Bronchial epithelial cell (primary cell): Measurements from ENCODE around the gene KDM4B. TPM values are rescaled to one million over a fixed set of nuclear protein-coding genes. Genes with fewer than 3 reads are reported as not detected.

Source experiments
- DNase-seq: peaks from one replicate; pipeline ENCODE4 v3.0.0-alpha.2; 2010; ENCODE audit warnings: low read depth
- FAIRE-seq: peaks from 2 replicates; lab custom pipeline; 2011; peaks lifted over from hg19 to GRCh38; lab: Jason Lieb, UNC
- H3K27me3 ChIP-seq: 2 replicates; pipeline ENCODE4 v1.5.1; 2011; ENCODE audit warnings: low read length; ENCODE audit not compliant: control insufficient read depth, insufficient read depth
- H3K36me3 ChIP-seq: 2 replicates; pipeline ENCODE4 v1.5.1; 2011; ENCODE audit warnings: low read length; ENCODE audit not compliant: control insufficient read depth, insufficient read depth
- H3K4me3 ChIP-seq: 2 replicates; pipeline ENCODE4 v1.5.1; 2011; ENCODE audit warnings: mild to moderate bottlenecking, low read depth, low read length, control low read depth
- CTCF ChIP-seq: IDR thresholded peaks from 2 replicates; pipeline ENCODE4 v1.5.1; 2011; ENCODE audit warnings: mild to moderate bottlenecking, moderate library complexity, low read length, control low read depth, inconsistent platforms; ENCODE audit not compliant: insufficient read depth, severe bottlenecking
- total RNA-seq: library from RNA; depleted of rRNA; stranded (reverse); fragments of >200 nt; gene quantifications from 2 replicates; pipeline ENCODE4 v1.2.1, GENCODE V29; 2014

The KDM4B gene
- total RNA-seq, 1 donor from 2014 or later: 12.6 TPM

GRCh38 chr19:5072115-5072514 is 103.2 kb downstream of the KDM4B start:
- FAIRE-seq (no peak), DNase-seq (no peak)
- no peak for TF ChIP-seq CTCF
- Histone ChIP-seq H3K27me3 (no peaks in the 10 kb centered on the region), H3K36me3 (peaks cover 18% of the 10 kb centered on the region), H3K4me3 (no peak overlapping the region)

GRCh38 chr19:5073153-5073844 is 104.4 kb downstream of the KDM4B start:
- no peak for TF ChIP-seq CTCF
- Histone ChIP-seq H3K36me3 (peaks cover 18% of the 10 kb centered on the region), H3K4me3 (no peak overlapping the region), H3K27me3 (no peaks in the 10 kb centered on the region)
- no peak for DNase-seq
- no peak for FAIRE-seq

GRCh38 chr19:5074407-5074806 is 105.5 kb downstream of the KDM4B start:
- Histone ChIP-seq H3K27me3 (no peaks in the 10 kb centered on the region), H3K4me3 (no peak overlapping the region), H3K36me3 (peaks cover 20% of the 10 kb centered on the region)
- FAIRE-seq (no peak), DNase-seq (no peak)
- TF ChIP-seq CTCF: no peak

- FAIRE-seq: no peak
- Histone ChIP-seq H3K4me3 (no peak overlapping the region), H3K27me3 (no peaks in the 10 kb centered on the region), H3K36me3 (peaks cover 21% of the 10 kb centered on the region)
- TF ChIP-seq CTCF: no peak
- DNase-seq: no peak
Observed at GRCh38 chr19:5074830-5075394, 106.0 kb downstream of the KDM4B start.

GRCh38 chr19:5075597-5075996 is 106.7 kb downstream of the KDM4B start:
- H3K36me3 ChIP-seq: peaks cover 20% of the 10 kb centered on the region
- no peak for TF ChIP-seq CTCF
- no peaks in the 10 kb centered on the region for H3K27me3 ChIP-seq
- no peak for FAIRE-seq
- DNase-seq: no peak
- no peak overlapping the region for H3K4me3 ChIP-seq
